Measurements from ENCODE around the gene FARP1. TPM values are rescaled to one million over a fixed set of nuclear protein-coding genes. Genes with fewer than 3 reads are reported as not detected.

FARP1 gene
- total and polyA plus RNA-seq, 2 of the 13 experiments (the other 11 are each of a cell fraction or from before 2014, with no cell fraction given): 70.6 to 126 TPM

- TF ChIP-seq, protein P1, sequence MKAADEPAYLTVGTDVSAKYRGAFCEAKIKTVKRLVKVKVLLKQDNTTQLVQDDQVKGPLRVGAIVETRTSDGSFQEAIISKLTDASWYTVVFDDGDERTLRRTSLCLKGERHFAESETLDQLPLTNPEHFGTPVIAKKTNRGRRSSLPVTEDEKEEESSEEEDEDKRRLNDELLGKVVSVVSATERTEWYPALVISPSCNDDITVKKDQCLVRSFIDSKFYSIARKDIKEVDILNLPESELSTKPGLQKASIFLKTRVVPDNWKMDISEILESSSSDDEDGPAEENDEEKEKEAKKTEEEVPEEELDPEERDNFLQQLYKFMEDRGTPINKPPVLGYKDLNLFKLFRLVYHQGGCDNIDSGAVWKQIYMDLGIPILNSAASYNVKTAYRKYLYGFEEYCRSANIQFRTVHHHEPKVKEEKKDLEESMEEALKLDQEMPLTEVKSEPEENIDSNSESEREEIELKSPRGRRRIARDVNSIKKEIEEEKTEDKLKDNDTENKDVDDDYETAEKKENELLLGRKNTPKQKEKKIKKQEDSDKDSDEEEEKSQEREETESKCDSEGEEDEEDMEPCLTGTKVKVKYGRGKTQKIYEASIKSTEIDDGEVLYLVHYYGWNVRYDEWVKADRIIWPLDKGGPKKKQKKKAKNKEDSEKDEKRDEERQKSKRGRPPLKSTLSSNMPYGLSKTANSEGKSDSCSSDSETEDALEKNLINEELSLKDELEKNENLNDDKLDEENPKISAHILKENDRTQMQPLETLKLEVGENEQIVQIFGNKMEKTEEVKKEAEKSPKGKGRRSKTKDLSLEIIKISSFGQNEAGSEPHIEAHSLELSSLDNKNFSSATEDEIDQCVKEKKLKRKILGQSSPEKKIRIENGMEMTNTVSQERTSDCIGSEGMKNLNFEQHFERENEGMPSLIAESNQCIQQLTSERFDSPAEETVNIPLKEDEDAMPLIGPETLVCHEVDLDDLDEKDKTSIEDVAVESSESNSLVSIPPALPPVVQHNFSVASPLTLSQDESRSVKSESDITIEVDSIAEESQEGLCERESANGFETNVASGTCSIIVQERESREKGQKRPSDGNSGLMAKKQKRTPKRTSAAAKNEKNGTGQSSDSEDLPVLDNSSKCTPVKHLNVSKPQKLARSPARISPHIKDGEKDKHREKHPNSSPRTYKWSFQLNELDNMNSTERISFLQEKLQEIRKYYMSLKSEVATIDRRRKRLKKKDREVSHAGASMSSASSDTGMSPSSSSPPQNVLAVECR (CRISPR knock-in tag; IDR thresholded peaks at IDR 0.05; ENCODE audit: borderline replicate concordance): peak; percentile 34; the same call in 1 of the 2 replicates
- TF ChIP-seq CENPT (CRISPR knock-in tag; IDR thresholded peaks at IDR 0.05; ENCODE audit: low read depth): no peak
- peak; percentile 72; the same call in 1 of the 2 replicates for TF ChIP-seq MTA1 (CRISPR knock-in tag; IDR thresholded peaks at IDR 0.05; ENCODE audit: borderline replicate concordance)
- TF ChIP-seq, protein P2, sequence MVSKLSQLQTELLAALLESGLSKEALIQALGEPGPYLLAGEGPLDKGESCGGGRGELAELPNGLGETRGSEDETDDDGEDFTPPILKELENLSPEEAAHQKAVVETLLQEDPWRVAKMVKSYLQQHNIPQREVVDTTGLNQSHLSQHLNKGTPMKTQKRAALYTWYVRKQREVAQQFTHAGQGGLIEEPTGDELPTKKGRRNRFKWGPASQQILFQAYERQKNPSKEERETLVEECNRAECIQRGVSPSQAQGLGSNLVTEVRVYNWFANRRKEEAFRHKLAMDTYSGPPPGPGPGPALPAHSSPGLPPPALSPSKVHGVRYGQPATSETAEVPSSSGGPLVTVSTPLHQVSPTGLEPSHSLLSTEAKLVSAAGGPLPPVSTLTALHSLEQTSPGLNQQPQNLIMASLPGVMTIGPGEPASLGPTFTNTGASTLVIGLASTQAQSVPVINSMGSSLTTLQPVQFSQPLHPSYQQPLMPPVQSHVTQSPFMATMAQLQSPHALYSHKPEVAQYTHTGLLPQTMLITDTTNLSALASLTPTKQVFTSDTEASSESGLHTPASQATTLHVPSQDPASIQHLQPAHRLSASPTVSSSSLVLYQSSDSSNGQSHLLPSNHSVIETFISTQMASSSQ (IDR thresholded peaks at IDR 0.05; ENCODE audit: low read depth): no peak
- TF ChIP-seq, protein P2 (CRISPR knock-in tag; IDR thresholded peaks at IDR 0.05; ENCODE audit: borderline replicate concordance): peak; percentile 19; the same call in 1 of the 2 replicates
- peak; percentile 77 for TF ChIP-seq ETV5 (CRISPR knock-in tag; IDR thresholded peaks at IDR 0.05; ENCODE audit: borderline replicate concordance)
- 0 out of 2 replicates have a peak, but pooled peaks have one; percentile 18 for TF ChIP-seq ZNF792 (CRISPR knock-in tag; IDR thresholded peaks at IDR 0.05)
- TF ChIP-seq HDAC2 (CRISPR knock-in tag; IDR thresholded peaks at IDR 0.05): peak; percentile 49; the same call in 1 of the 2 replicates
- TF ChIP-seq LCORL (IDR thresholded peaks at IDR 0.05): no peak
- 0 out of 2 replicates have a peak, but pooled peaks have one; percentile 50 for TF ChIP-seq LCORL (CRISPR knock-in tag; IDR thresholded peaks at IDR 0.05)
- TF ChIP-seq PRPF4 (IDR thresholded peaks at IDR 0.05; ENCODE audit: low read depth, low read length, poor library complexity, severe bottlenecking): no peak
- TF ChIP-seq ZNF619 (CRISPR knock-in tag; IDR thresholded peaks at IDR 0.05): no peak
- TF ChIP-seq CTCF (CRISPR knock-in tag; IDR thresholded peaks at IDR 0.05): peak; percentile 40
- peak; percentile 37; the same call in 1 of the 2 replicates for TF ChIP-seq HOXA3 (CRISPR knock-in tag; IDR thresholded peaks at IDR 0.05)
- TF ChIP-seq BORCS8-MEF2B (CRISPR knock-in tag; IDR thresholded peaks at IDR 0.05): no peak
- TF ChIP-seq POGZ (CRISPR knock-in tag; IDR thresholded peaks at IDR 0.05): peak; percentile 88
- TF ChIP-seq, protein P3, sequence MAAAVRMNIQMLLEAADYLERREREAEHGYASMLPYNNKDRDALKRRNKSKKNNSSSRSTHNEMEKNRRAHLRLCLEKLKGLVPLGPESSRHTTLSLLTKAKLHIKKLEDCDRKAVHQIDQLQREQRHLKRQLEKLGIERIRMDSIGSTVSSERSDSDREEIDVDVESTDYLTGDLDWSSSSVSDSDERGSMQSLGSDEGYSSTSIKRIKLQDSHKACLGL (CRISPR knock-in tag; IDR thresholded peaks at IDR 0.05): no peak
- peak; percentile 97 for TF ChIP-seq HNF4A (CRISPR knock-in tag; IDR thresholded peaks at IDR 0.05)
- TF ChIP-seq TEAD3 (CRISPR knock-in tag; optimal IDR thresholded peaks at IDR 0.05; ENCODE audit: borderline replicate concordance): peak; percentile 52
Measured at GRCh38 chr13:98201984-98202383, 59.1 kb downstream of the FARP1 start (continued).

All from HepG2 (cell line).